ENCODE results near the gene NANOGP8.

NANOGP8 gene

GRCh38 chr15:35055416-35056105 lies 29.5 kb downstream of the NANOGP8 start:
- DNase-seq = no peak

- DNase-seq = no peak
Measured at GRCh38 chr15:35054380-35054779, 30.7 kb downstream of the NANOGP8 start.

- no peak for DNase-seq
Measured at GRCh38 chr15:35047996-35048395, 37.1 kb downstream of the NANOGP8 start.

GRCh38 chr15:35047528-35047927 lies 37.6 kb downstream of the NANOGP8 start:
- no peak for DNase-seq

GRCh38 chr15:35043373-35044095 lies 41.6 kb downstream of the NANOGP8 start:
- no peak for DNase-seq

- DNase-seq = no peak
Measured at GRCh38 chr15:35040339-35041255, 44.5 kb downstream of the NANOGP8 start.

- no peak for DNase-seq
Measured at GRCh38 chr15:35038626-35039451, 46.3 kb downstream of the NANOGP8 start.

Data from CD4-positive, alpha-beta T cell treated with Interleukin-6 for 4 hours (primary cell).